Stimulated activated CD4-positive, alpha-beta T cell treated with anti-CD3 and anti-CD28 coated beads, Interleukin-2, amount 100 ng/mL, for 48 hours (primary cell): ENCODE data around the gene EMILIN2.
"Not testable (repeated sequence)": the region's sequence is repeated elsewhere in the genome, so short reads cannot be mapped to it uniquely, and the experiment has no call there.

Experiments used
- DNase-seq, 2 donors: peaks; one replicate each; pipeline ENCODE4 v3.0.0-alpha.2; 2020

EMILIN2 gene

GRCh38 chr18:2847317-2848246 lies 776 bp downstream of the EMILIN2 start:
- DNase-seq = peak; percentile 7 to 26

GRCh38 chr18:2848247-2849246 lies 1.7 kb downstream of the EMILIN2 start:
- DNase-seq = no peak

GRCh38 chr18:2850816-2851215 lies 4.0 kb downstream of the EMILIN2 start:
- DNase-seq = no peak

- DNase-seq = no peak
Observed at GRCh38 chr18:2851771-2852170, 5.0 kb downstream of the EMILIN2 start.

- not testable (repeated sequence) for DNase-seq
Observed at GRCh38 chr18:2852460-2852859, 5.7 kb downstream of the EMILIN2 start.

GRCh38 chr18:2853173-2853925 lies 6.5 kb downstream of the EMILIN2 start:
- DNase-seq = no peak

- DNase-seq = no peak
Observed at GRCh38 chr18:2853926-2854664, 7.3 kb downstream of the EMILIN2 start.

- no peak for DNase-seq
Observed at GRCh38 chr18:2854875-2855274, 8.1 kb downstream of the EMILIN2 start.

GRCh38 chr18:2855560-2856350 lies 8.9 kb downstream of the EMILIN2 start:
- no peak for DNase-seq

- DNase-seq = no peak
Observed at GRCh38 chr18:2856547-2857170, 9.9 kb downstream of the EMILIN2 start.

- DNase-seq = no peak
Observed at GRCh38 chr18:2857491-2858131, 10.8 kb downstream of the EMILIN2 start.

- not testable (repeated sequence) for DNase-seq
Observed at GRCh38 chr18:2860397-2860796, 13.6 kb downstream of the EMILIN2 start.

- DNase-seq = not testable (repeated sequence)
Observed at GRCh38 chr18:2863997-2864396, 17.2 kb downstream of the EMILIN2 start.

- not testable (repeated sequence) for DNase-seq
Observed at GRCh38 chr18:2866465-2866864, 19.7 kb downstream of the EMILIN2 start.

GRCh38 chr18:2869207-2869606 lies 22.4 kb downstream of the EMILIN2 start:
- no peak for DNase-seq

- no peak for DNase-seq
Observed at GRCh38 chr18:2871111-2871720, 24.4 kb downstream of the EMILIN2 start.

- no peak for DNase-seq
Observed at GRCh38 chr18:2872095-2872494, 25.3 kb downstream of the EMILIN2 start.

GRCh38 chr18:2874765-2875164 lies 28.0 kb downstream of the EMILIN2 start:
- no peak for DNase-seq

GRCh38 chr18:2878656-2879330 lies 32.0 kb downstream of the EMILIN2 start:
- DNase-seq = no peak
